Vagina (tissue), 2 donors: Measurements from ENCODE around the gene VSIG10.

Experiments used
- CTCF ChIP-seq, 3 experiments: fragments of 450-650 bp in 2 of 3; fragments of 200-600 bp in 1 of 3; sonication (generic) in 1 of 3; IDR thresholded peaks; one replicate each; pipeline ENCODE4 v1.5.1; 2017 to 2019; ENCODE audit warnings: antibody characterized with exemption in 3 of 3, mild to moderate bottlenecking in 2 of 3, moderate library complexity in 2 of 3
- POLR2A ChIP-seq, 2 donors: fragments of 450-650 bp; IDR thresholded peaks; one replicate each; pipeline ENCODE4 v1.6.1; 2017; ENCODE audit warnings: antibody characterized with exemption in 2 of 2, mild to moderate bottlenecking in 2 of 2, moderate library complexity in 2 of 2
- POLR2AphosphoS5 ChIP-seq, 2 donors: sonication (generic); formaldehyde crosslinking; IDR thresholded peaks; one replicate each; pipeline ENCODE4 v1.9.0; 2017; ENCODE audit warnings: antibody characterized with exemption in 2 of 2, mild to moderate bottlenecking in 2 of 2, low read depth in 1 of 2; ENCODE audit not compliant: insufficient read depth in 1 of 2

GRCh38 chr12:118050972-118051910 is 52.6 kb downstream of the VSIG10 start:
- TF ChIP-seq CTCF (IDR thresholded peaks at IDR 0.05) (no peak), POLR2AphosphoS5 (IDR thresholded peaks at IDR 0.05; ENCODE audit: insufficient read depth in 1 of 2, low read depth in 1 of 2) (no peak), POLR2A (IDR thresholded peaks at IDR 0.05) (no peak)
